Frontal cortex (tissue), 4 donors: ENCODE results near the gene TMEM242. TPM values are rescaled to one million over a fixed set of nuclear protein-coding genes. Genes with fewer than 3 reads are reported as not detected.
A peak's percentile ranks its signal among the peaks of the same experiment; 100 is the strongest.
"Not testable (repeated sequence)": the region's sequence is repeated elsewhere in the genome, so short reads cannot be mapped to it uniquely, and the experiment has no call there.

Experiments
- DNase-seq, 2 donors: peaks; one replicate each; pipeline ENCODE4 v3.0.0; 2012; ENCODE audit warnings: low spot score in 2 of 2
- FAIRE-seq: peaks from 2 replicates; lab custom pipeline; 2012; peaks lifted over from hg19 to GRCh38; lab: Jason Lieb, UNC
- total RNA-seq: library from RNA; depleted of rRNA; stranded (reverse); fragments of >200 nt; gene quantifications from one replicate; pipeline ENCODE4 v1.2.3, GENCODE V29; 2014
- donor health status: control.
- donor health status: control.
- donor health status: control.

Gene TMEM242
- total RNA-seq, 1 donor from 2014 or later, result 10.2 TPM

DNA sequence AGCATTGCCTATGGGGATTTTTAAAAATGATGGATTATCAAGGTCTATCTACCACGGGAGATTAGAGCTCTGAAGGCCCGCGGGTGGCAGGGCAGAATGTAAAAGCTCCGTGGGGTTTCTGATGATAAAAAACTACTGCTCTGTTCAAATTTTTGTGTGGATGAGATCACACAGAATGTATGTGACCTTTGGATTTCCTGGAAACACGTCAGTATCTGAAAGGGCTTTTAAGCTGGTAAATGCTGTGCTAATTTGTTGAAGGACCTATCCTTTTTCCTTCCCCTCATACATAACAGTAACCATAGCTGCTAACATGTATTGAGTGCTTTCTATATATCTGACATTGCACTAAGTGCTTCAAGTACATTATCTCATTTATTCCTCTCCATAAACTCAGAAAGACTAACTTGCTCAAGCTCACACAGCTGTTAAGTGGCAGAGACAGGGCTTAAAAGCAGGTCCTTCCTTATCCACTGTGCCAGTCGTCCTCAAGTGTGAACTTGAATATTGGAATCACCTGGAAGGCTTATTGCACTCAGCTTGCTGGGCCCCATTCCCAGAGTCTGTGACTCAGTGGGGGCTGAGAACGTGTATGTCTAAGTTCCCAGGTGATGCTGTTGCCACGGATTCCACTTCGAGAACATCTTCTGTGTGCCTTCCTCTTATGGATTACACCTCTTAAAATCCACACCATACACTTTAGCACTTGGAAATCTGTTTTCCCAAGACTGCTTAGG lies 1.9 kb upstream of the TMEM242 start:
- DNase-seq (no peak), FAIRE-seq (no peak)

DNA sequence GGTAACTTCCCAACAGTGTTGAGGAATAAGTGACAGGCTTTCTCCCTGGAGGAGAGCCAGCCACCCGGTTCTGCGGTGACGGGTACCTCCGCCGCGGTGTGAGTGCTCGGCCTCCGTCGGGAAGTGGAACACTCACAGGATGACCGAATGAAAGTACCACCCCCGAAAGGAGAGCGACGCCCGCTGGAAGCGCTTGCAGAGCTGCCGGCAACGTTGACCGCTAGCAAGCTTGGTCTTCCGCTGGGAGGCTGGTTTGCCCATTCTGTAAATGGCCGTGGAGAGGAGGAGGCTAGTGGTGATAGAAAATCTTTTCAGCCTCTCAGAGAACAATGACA lies 614 bp upstream of the TMEM242 start:
- DNase-seq (peak; percentile 31 to 46), FAIRE-seq (no peak)

DNA sequence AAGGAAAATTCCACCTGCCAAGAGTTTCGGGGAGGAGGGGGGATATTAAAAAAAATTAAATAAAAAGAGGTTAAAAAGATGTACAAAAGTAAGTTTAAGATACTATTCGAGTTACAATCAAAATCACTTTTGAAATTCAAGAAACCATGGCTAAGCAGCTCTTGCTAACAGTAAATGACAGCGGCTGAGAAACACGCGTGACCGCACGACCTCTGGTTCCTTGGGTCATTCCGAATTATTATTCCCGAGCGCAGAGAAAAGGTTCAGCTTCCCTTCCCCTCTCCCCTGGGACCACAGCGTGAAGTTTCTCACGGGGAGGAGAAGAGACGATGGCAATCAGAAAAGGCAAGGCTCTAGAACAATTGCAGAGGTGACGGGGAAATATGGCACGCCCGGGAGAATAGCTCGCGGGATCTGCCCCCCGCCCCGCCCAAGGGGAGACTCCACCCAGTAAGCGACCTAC lies 496 bp downstream of the TMEM242 start:
- no peak for FAIRE-seq
- DNase-seq, result peak in 1 of 2 donors; percentile 60

DNA sequence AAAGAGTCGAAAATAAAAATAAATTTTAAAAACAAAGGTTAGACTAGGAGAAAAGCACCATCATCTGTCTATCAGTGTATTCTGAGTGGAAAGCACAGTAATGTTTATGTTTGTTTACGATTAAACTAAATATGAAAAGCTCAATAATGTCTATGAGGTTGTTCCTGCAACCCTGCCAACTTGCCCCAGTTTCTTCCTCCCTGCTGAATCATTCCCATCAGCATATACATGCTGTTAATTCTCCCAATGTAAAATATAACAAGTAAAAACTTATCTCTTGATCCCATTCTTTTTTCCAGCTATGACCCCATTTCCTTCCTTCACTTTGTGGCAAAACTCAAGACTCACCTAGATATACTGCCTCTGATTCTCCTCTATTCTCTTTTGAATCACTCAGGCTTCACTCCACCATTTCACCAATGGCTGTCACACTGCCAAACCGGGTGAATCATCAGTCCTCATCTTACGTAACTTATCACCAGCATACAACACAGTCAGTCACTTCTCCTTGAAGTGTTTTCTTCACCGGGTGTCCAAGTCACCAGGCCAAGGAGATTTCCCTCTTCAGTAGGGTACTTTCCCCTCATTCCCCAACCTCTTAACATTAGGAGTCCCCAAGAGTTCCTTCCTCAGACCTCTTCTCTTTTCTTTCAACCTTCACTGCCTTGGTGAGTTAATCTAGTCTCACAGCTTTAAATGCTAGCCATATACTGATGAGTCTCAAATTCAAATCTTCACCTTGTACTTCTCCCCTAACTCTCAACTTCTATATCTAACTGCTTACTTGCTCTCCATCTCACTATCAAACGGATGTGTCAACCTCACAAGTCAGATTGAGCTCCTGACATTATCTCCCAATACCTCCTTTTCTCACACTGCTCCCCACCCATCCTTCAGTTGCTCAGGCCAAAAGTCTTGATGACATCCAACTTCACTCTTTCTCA lies 6.2 kb downstream of the TMEM242 start:
- FAIRE-seq, result no peak

DNA sequence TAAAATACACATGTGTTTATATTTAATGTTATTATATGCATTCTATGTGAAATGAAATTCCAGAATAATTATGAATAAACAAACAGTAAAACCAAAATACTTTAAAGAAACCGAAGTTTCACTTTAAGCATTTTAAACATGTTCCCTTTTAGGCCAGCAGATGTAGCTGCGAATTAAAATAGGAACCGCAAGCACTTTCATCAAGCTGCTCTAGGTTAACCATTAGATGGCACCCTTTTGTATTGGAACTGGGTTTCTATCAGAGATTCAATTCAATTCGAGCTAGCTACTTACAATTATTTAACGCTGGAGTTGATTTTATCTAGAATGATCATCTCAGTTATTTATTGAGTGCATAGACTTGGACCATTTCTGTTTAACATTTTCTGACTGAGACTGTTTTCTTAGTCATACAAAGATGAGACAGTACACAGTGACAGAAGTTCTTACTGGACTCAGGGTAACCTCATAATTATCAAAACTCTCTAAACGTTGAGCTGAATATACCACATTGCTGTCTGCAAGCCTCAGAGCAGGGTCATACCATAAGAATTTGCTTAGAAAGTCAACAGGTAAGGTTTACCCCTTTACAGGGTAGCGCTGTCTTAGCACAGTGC lies 8.5 kb downstream of the TMEM242 start:
- no peak for FAIRE-seq
- peak; percentile 34 to 55 for DNase-seq

More for the DNA sequence above, 6.2 kb downstream of the TMEM242 start:
- DNase-seq, result peak in 1 of 2 donors; percentile 41

DNA sequence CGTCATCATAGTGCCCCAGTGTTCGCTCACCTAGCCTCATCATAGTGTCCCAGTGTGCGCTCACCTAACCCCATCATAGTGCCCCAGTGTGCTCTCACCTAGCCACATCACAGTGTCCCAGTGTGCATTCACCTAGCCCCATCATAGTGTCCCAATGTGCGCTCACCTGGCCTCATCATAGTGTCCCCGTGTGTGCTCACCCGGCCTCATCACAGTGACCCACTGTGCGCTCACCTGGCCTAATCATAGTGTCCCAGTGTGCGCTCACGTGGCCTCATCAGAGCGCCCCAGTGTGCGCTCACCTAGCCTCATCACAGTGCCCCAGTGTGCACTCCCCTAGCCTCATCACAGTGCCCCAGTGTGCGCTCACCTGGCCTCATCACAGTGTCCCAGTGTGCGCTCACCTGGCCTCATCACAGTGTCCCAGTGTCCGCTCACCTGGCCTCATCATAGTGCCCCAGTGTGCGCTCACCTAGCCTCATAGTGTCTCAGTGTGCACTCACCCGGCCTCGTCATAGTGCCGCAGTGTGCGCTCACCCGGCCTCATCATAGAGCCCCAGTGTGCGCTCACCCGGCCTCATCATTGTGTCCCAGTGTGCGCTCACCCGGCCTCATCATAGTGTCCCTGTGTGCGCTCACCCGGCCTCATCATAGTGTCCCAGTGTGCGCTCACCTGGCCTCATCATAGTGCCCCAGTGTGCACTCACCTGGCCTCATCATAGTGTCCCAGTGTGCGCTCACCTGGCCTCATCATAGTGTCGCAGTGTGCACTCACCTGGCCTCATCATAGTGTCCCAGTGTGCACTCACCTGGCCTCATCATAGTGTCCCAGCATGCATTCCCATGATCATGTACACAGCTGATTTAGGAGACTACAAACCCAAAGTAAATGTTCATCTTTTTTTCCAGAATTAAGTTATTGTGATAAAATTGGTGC lies 9.5 kb downstream of the TMEM242 start:
- FAIRE-seq (no peak), DNase-seq (no peak)

DNA sequence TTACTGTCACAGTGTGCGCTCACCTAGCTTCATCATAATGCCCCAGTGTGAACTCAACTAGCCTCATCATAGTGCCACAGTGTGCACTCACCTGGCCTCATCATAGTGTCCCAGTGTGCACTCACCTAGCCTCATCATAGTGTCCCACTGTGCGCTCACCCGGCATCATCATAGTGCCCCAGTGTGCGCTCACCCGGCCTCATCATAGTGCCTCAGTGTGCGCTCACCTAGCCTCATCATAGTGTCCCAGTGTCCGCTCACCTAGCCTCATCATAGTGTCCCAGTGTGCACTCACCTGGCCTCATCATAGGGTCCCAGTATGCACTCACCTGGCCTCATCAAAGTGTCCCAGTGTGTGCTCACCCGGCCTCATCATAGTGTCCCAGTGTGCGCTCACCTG lies 10.6 kb downstream of the TMEM242 start:
- no peak for FAIRE-seq
- DNase-seq, result no peak

DNA sequence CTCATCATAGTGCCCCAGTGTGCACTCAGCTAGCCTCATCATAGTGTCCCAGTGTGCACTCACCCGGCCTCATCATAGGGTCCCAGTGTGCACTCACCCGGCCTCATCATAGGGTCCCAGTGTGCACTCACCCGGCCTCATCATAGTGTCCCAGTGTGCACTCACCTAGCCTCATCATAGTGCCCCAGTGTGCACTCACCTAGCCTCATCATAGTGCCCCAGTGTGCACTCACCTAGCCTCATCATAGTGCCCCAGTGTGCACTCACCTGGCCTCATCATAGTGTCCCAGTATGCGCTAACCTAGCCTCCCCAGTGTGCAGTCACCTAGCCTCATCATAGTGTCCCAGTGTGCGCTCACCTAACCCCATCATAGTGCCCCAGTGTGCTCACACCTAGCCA lies 12.6 kb downstream of the TMEM242 start:
- not testable (repeated sequence) for DNase-seq, FAIRE-seq

DNA sequence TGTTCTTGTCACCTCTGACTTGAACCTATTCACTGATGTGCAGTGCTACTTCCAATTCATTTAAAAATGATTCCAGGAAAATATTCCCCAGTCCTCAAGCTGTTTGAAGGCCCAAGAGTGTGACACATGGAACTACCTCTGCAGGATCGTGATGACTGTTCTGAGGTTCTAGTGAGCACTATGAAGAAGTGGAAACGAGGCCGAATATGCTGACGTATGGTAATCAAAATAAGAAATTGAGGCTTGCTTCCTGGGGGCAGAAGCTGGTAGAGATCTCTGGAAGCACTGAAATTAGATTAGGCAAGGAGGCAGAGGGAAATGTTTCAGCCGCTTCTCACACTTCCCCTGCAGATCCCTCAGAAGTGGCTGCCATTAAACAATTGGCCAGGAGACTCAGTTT lies 15.7 kb downstream of the TMEM242 start:
- FAIRE-seq, result no peak
- DNase-seq, result no peak

DNA sequence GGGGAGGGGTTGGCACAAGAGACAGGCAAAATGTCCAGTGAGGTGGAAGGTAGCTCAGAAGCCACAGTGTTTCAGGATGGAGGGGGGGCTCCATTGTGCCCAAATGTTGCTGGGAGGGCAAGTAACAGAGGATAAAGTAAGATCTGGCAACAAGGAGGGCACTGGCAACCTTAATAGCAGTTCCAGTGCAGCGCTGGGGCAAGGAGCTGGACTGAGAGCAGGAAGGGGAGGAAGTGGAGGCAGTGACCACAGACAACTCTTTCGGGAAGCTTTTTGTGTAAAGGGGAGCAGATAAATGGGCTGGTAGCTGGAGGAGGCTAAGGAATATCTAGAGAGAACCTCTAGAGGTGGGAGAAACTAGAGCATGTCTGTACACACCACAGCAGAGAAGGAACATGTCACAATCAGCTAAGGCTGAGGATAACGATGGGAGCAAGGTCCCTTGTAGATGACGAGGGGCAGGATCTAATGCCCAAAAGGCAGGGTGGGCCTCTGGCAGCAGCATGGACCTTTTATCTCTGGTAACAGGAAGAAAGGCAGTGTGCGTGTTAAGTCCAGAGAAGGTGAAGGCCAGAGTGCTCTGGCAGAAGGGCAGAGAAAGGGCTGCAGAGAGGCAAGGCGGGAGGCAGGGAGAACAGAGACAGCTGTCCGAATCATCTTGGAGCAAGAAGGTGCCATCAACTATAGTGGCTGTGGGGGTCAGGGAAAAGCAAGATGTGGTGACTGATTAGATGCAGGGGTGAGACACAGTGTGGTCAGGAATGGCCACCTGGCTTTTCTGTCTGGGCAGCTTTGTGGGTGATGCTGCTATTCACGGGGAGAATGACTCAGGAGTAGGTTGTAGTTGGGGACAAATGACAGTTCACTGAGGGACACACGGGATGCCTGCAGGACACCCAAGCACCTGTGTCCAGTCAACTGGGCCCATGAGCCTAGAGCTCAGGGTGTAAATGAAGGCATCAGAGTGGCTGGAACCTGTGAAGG lies 17.4 kb downstream of the TMEM242 start:
- no peak for DNase-seq
- no peak for FAIRE-seq

DNA sequence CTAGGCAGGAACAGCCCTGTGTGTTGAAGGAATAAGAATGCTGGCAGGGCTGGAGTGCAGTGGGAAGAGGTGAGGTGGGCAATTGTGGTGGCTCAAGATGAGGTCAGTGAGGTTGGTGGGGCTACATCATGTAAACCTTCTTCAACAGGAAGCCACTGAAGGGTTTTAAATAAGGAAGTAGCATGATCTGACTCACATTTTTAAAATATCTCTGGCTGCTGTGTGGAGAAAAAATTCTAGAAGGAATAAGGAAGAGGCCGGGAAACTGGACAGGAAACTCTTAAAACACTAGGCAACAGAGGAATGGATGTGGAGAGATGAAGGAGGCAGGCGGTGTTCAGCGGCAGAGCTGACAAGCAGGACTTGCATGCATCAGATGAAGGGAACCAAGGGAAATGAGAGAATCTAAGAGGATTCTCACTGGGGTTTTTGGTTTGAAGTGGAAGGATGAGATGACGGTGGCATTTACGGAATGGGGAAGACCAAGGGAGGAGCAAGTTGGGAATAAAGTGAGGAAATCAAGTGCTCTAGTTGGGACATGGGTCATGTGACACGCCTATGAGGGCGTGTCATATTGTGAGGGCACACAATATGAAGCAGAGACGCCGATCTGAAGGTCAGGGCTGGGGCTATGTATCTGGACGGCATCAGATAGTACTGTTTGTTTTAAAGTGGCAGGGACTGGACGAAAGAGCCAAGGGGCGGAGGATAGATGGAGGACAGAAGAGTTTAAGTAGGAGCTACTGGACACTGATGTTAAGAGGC lies 18.2 kb downstream of the TMEM242 start:
- FAIRE-seq (no peak), DNase-seq (no peak)

DNA sequence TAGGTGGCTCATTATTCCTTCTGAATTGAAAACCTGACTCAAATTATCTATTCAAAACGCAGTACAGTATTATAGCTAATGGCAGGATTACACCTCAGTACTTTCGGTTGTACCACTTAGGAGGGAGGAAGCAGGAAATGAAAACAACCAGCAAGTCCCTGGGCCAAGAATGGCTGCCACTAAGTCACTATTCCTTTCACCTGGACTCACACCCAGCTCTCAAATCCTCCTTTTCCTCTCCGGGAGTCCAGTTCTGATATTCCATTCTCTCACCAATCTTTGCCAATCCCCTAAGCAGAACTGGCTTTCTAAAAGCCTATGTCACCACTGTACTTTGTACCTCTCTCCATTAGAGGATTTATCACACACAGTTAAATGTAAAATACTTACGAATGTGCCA lies 20.6 kb downstream of the TMEM242 start:
- FAIRE-seq (no peak), DNase-seq (no peak)

DNA sequence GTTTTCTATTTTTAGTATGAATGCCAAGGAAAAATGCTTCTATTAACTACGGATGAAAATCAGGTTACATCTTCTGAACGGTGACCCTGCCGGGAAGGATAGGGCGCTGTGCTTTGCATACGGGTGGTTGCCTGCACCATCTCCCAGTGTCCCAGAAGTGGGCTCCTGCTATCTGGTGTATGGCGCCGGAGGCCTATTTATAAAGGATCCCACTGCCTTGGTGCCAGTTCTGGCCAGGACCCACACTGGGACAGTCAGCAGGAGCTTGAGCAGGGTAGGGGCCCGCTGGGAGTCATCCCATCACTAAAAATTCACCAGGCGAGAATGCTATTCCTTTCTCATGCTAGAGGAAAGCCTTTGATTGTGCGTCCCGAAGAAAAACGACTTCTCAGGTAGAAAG lies 22.9 kb downstream of the TMEM242 start:
- no peak for FAIRE-seq

DNA sequence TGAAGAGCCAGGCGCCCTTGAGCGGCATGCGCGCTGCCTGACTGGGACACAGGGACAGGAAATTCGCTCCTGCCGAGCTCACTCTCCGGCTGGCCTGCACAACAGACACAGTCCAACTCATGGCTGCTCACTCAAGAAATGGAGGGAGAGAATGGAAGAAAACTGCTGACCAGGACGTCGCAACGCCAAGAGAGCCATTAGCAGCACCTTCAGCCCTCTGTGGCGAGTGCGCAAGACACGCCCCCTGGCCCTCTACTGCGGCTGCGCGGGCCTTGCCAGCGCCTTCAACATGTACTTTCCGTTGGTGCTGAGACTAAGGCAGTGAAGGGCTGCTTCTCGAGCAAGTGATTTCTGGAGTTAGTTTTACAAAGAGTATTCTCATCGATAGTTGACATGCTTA lies 23.3 kb downstream of the TMEM242 start:
- no peak for DNase-seq
- FAIRE-seq, result no peak

More for the DNA sequence above, 22.9 kb downstream of the TMEM242 start:
- no peak for DNase-seq

DNA sequence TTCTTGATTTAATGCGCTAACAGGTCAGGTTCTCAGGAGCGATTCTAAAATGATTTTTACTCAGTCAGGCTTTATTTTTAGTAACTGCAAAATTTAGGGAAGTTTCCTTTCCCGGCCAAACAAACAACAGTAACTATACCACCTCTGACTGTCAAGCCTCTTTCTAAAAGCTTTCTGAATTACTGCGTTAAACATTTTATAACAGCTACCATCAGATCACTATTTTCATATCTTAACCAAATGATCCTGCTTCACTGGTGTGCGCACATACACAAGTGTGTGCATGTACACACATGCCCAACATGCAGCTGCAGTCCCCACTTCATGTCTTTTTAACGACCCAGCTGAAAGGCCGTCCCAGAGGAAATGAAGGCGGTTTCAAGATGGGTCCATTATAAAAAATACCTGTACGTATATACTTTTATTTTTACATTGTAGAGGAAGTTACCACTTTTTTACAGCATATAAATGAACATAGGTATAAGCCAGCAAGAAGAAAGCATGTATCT lies 25.0 kb downstream of the TMEM242 start:
- no peak for DNase-seq
- FAIRE-seq, result no peak

DNA sequence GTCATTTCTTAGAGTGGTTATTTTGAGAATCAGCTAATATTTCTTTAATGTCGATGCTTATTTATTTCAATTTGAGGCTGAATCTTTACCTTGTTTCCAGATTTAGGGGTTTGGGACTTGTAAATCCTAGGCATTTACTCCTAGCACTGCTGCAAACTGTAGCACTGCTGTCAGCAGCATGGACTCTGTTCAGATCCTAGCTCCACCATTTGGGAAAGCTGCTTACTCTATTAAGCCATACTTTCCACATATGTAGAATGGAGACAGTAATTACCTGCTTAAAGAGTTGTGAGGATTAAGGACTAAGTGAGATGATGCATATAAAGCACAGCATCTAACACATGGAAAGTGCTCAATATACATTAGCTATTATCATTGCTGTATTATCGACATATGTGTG lies 28.7 kb downstream of the TMEM242 start:
- DNase-seq (no peak), FAIRE-seq (no peak)

DNA sequence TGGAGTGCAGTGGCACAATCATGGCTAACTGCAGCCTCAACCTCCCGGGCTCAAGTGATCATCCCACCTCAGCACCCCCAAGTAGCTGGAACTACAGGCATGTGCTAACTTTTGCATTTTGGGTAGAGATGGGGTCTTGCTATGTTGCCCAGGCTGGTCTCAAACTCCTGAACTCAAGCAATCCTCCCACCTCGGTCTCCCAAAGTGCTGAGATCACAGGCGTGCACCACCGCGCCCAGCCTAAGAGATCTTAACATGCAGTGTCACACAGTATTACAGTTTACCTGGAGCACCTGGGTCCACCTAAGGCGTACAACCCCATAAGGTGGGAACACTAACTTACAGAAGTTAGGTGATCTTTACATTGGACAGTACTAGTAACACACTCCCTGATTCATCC lies 29.5 kb downstream of the TMEM242 start:
- DNase-seq (no peak), FAIRE-seq (no peak)
